Liver (tissue), 3 donors: ENCODE results near the gene ALDH1L1.

ENCODE experiments used
- CTCF ChIP-seq: fragments of 150-350 bp; IDR thresholded peaks from 2 replicates; pipeline ENCODE4 v1.5.1; 2017; ENCODE audit warnings: improper control_type of control experiment, low read depth, low read length; ENCODE audit not compliant: missing input control
- EGR1 ChIP-seq, 2 donors: IDR thresholded peaks; 2 replicates each; pipeline ENCODE4 v1.6.1; 2016 to 2018; ENCODE audit warnings: antibody characterized with exemption in 2 of 2, low read depth in 2 of 2
- FOXA1 ChIP-seq: IDR thresholded peaks from 2 replicates; pipeline ENCODE4 v1.6.1; 2016; ENCODE audit warnings: antibody characterized with exemption
- GABPA ChIP-seq, 2 donors: IDR thresholded peaks in 1 of 2; conservative IDR thresholded peaks in 1 of 2; 2 replicates each; pipeline ENCODE4 v1.6.1; 2016; ENCODE audit warnings: antibody characterized with exemption in 2 of 2, mild to moderate bottlenecking in 1 of 2, moderate library complexity in 1 of 2
- JUND ChIP-seq, 2 donors: IDR thresholded peaks; 2 replicates each; pipeline ENCODE4 v1.6.1; 2016; ENCODE audit warnings: antibody characterized with exemption in 2 of 2
- RAD21 ChIP-seq, 2 donors: IDR thresholded peaks; 2 replicates each; pipeline ENCODE4 v1.6.1; 2016; ENCODE audit warnings: antibody characterized with exemption in 2 of 2, mild to moderate bottlenecking in 2 of 2
- RXRA ChIP-seq, 2 donors: IDR thresholded peaks; 2 replicates each; pipeline ENCODE4 v1.6.1; 2017 to 2018; ENCODE audit warnings: antibody characterized with exemption in 2 of 2, mild to moderate bottlenecking in 1 of 2
- YY1 ChIP-seq: IDR thresholded peaks from 2 replicates; pipeline ENCODE4 v1.6.1; 2016; ENCODE audit warnings: antibody characterized with exemption, mild to moderate bottlenecking
- ZBTB33 ChIP-seq: IDR thresholded peaks from 2 replicates; pipeline ENCODE4 v1.6.1; 2016; ENCODE audit warnings: antibody characterized with exemption
- donor health status: healthy.
- donor health status: healthy.

DNA sequence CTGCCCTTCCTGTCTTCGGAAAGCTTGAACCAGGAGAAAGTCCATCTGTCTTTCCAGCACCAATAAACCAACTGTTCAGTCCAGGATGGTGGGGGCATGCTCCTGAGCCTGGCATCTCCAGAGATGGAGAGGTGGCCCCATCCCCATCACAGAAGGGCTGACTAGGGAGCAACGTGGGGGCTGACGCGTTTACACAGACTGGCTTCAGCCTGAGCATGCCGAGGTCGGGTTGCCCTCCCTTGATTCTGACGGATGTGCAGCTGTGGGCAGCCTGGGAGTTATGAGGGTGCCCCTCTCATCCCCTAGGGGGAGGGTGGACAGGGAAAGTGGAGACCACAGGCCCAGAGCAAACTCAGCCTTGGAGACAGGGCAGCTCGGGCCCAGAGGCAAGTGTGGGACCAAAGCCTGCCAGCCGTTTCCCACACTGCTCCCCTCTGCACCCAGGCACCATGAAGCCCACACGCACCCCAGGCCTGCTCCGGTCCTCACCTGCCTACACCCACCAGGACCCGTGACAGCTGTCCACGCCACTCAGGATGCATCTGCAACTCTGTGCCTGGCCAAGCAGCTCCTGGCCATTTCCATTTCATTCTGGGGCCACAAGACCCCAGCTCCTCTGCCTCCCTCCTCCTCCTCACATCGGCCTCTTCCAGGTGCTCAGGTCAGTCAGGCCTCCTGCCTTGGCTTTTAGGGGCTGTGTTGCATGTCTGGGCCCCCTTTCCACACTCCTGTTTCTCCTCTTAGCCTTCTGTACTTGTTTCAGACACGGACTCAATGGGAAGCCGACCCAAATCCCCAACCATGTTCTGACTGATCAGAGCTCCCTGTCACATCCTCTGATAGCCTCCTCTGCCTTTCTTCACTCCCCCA lies 48.3 kb downstream of the ALDH1L1 start:
- TF ChIP-seq CTCF (no peak), JUND (IDR thresholded peaks at IDR 0.05) (no peak), ZBTB33 (no peak), EGR1 (IDR thresholded peaks at IDR 0.05; ENCODE audit: low read depth in 2 of 2) (no peak), RXRA (IDR thresholded peaks at IDR 0.05) (no peak), FOXA1 (no peak), YY1 (no peak), GABPA (IDR thresholded peaks at IDR 0.05 in 1 of 2, conservative IDR thresholded peaks at IDR 0.05 in 1 of 2) (no peak), RAD21 (IDR thresholded peaks at IDR 0.05) (no peak)
